HG02973 (cell line): ENCODE measurements around the gene VGLL4.

Source experiments
- ATAC-seq: cut with Tn5 transposase; IDR thresholded peaks from one replicate; pipeline ENCODE4 v1.9.1; 2021; ENCODE audit warnings: moderate library complexity; ENCODE audit not compliant: unreplicated experiment

VGLL4 gene

GRCh38 chr3:11653298-11654055 lies 9.8 kb upstream of the VGLL4 start:
- no peak for ATAC-seq

GRCh38 chr3:11651900-11652299 lies 8.2 kb upstream of the VGLL4 start:
- no peak for ATAC-seq

GRCh38 chr3:11651477-11651876 lies 7.8 kb upstream of the VGLL4 start:
- no peak for ATAC-seq

GRCh38 chr3:11650391-11650790 lies 6.7 kb upstream of the VGLL4 start:
- ATAC-seq: no peak

GRCh38 chr3:11648735-11649134 lies 5.0 kb upstream of the VGLL4 start:
- ATAC-seq: no peak

- ATAC-seq: no peak
Measured at GRCh38 chr3:11643201-11643603, 513 bp downstream of the VGLL4 start.

- ATAC-seq: peak; percentile 53
Measured at GRCh38 chr3:11642431-11643191, 1.1 kb downstream of the VGLL4 start.

GRCh38 chr3:11641683-11642430 lies 1.9 kb downstream of the VGLL4 start:
- no peak for ATAC-seq

- ATAC-seq: no peak
Measured at GRCh38 chr3:11641316-11641682, 2.4 kb downstream of the VGLL4 start.

GRCh38 chr3:11640009-11640673 lies 3.6 kb downstream of the VGLL4 start:
- no peak for ATAC-seq

GRCh38 chr3:11638495-11639358 lies 5.0 kb downstream of the VGLL4 start:
- ATAC-seq: no peak

- no peak for ATAC-seq
Measured at GRCh38 chr3:11637901-11638458, 5.7 kb downstream of the VGLL4 start.

- ATAC-seq: no peak
Measured at GRCh38 chr3:11636394-11636770, 7.3 kb downstream of the VGLL4 start.

GRCh38 chr3:11635680-11636393 lies 7.9 kb downstream of the VGLL4 start:
- no peak for ATAC-seq

GRCh38 chr3:11634974-11635612 lies 8.6 kb downstream of the VGLL4 start:
- ATAC-seq: no peak

GRCh38 chr3:11634081-11634635 lies 9.6 kb downstream of the VGLL4 start:
- ATAC-seq: no peak

- no peak for ATAC-seq
Measured at GRCh38 chr3:11632966-11633365, 10.7 kb downstream of the VGLL4 start.

- no peak for ATAC-seq
Measured at GRCh38 chr3:11632564-11632963, 11.2 kb downstream of the VGLL4 start.

- ATAC-seq: no peak
Measured at GRCh38 chr3:11631820-11632219, 11.9 kb downstream of the VGLL4 start.
